ENCODE measurements around the gene PTK7.
"Not testable (repeated sequence)": the region's sequence is repeated elsewhere in the genome, so short reads cannot be mapped to it uniquely, and the experiment has no call there.

PTK7 gene

DNA sequence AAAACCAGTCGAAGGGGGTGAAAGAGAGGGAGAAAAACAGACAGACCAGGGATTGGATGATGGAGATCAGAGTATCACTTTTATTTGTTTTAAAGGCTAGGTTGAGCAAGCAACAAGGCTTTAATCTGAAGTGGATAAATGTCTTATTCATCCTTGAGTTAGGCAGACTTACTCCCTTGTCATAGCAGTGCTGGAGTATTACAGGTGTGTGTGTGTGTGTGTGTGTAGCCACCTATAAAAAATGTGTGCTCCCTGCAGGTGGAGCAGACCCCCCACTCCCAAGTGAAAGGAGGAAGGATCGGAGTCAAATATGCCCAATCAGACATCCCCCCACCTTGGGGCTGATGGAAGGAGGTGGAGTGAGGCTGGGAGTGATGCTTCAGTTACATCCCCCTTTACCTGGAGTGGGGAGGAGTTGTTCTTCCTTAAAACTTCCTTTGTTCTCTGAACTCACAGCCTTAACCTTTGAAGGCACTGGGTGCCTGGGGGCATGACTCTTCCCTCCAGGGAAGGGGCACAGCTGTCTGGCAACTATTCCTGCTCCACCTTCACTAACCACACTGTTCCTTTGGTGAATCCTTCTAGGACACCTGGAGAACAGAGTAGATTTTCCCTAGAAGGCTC is 27.3 kb downstream of the PTK7 start:
- DNase-seq (no peak), ATAC-seq (replicated peaks) (no peak)
- no peaks in the 10 kb centered on the region for H3K4me1 Mint-ChIP-seq
- no peaks in the 10 kb centered on the region for H3K9me3 Mint-ChIP-seq
- no peak overlapping the region for H3K4me3 Mint-ChIP-seq
- no peak overlapping the region for H3K27ac Mint-ChIP-seq
- H3K36me3 Mint-ChIP-seq = no peaks in the 10 kb centered on the region
- no peaks in the 10 kb centered on the region for H3K27me3 Mint-ChIP-seq

DNA sequence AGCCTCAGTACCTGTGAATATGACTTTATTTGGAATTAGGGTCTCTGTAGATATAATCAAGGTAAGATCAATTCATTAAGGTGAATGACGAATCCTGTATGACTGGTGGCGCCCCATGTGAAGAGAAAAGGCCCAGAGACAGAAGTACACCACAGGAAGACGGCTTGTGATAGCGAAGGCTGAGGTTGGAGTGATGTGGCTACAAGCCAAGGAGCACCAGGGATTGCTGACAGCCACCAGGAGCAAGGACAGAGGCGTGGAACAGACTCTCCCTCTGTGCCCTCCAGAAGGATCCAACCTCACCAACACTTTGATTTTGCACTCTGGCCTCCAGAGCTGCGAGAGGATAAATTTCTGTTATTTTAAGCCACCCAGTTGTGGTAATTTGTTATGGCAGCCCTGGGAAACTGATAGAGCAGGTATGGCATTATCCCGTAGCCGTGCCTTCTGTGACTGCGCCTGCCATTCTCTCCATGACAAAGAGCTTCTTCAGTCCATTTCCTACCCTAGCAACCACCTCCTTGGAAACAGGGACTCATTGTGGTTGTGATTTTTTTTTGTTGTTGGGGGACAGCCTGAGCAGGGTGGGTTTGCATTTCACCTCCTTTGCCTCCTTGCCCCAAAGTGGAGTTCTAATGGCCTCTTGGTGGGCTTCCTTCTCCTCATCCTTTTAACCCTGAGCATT is 29.6 kb downstream of the PTK7 start:
- ATAC-seq (replicated peaks) = no peak
- no peaks in the 10 kb centered on the region for H3K9me3 Mint-ChIP-seq
- no peak overlapping the region for H3K4me3 Mint-ChIP-seq
- H3K27me3 Mint-ChIP-seq = no peaks in the 10 kb centered on the region
- H3K36me3 Mint-ChIP-seq = no peaks in the 10 kb centered on the region
- H3K4me1 Mint-ChIP-seq = no peaks in the 10 kb centered on the region
- no peak overlapping the region for H3K27ac Mint-ChIP-seq
- DNase-seq = no peak

DNA sequence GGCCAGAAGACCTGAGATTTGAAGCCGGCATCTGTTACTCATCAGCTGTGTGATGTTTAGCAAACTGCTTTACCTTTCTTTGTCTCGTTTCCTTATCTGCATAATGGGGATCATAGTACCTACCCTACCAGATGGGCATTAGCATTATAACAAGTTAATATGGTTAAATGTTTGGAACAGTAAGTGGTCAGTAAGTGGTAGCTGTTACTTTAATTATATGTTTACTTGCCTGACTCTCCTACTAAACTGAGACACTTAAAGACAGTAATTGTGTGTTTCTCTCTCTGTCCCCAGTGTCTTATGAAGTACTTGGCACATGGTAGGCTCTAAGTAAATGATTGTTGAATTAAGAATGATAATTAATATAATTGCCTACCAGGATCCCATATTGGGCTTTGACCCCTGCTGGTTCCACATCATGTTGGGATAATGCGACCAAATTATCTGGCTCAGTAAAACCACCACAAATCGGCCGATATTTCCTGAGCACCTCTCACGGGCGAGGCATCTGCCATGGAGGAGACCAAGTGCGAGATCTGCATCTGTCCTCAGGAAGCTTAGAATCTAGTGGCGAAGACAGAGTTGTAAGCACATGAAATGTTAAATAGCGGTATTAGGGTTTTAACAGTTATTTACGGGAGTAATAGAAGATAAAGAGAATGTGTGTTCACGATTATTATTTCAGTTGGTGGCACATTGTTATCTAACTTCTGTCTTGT is 31.4 kb downstream of the PTK7 start:
- Mint-ChIP-seq H3K36me3 (no peaks in the 10 kb centered on the region), H3K9me3 (no peaks in the 10 kb centered on the region), H3K27ac (no peak overlapping the region), H3K4me3 (no peak overlapping the region), H3K4me1 (no peaks in the 10 kb centered on the region), H3K27me3 (no peaks in the 10 kb centered on the region)
- ATAC-seq (replicated peaks) = no peak
- DNase-seq = no peak

DNA sequence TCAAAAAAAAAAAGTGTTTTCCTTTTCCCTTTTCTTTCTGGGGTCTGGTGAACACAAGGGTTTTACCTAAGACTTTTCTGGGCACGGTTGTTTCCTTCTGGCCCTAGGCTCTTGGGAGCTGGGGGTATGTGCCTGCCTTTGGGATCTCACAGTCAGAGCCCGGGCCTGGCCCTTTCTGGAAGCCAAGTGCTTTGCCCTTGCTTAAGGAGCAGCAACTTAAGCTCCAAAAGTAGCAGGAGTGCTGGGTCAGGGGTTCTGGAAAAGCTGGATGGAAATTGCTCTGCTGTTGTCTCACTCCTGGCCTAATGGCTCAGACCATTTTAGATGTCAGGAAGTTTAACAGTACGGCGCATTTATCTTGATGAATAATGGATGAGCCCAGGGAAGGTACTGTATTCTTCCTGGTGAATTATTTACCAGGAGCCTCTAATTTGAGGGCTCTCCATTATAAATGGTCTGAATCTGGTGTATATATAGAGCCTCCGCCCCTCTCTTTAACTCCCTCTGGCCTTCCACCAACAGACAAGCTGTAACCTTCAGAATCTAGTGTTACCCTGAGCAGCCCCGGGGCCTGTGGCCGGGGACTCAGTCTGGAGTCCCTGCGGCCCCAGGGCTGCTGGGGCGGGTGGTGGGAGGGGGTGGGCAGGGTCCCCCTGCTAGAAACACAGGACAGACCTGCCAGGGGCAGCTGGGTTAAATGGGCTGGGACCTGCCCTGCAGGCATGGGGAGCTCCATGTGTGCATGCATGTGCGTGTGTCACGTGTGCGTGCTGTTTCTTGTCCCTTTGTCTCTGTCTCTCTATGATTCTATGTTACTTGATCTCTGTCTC is 37.5 kb downstream of the PTK7 start:
- no peak for ATAC-seq (replicated peaks)
- Mint-ChIP-seq H3K27ac (no peak overlapping the region), H3K4me3 (no peak overlapping the region), H3K9me3 (no peaks in the 10 kb centered on the region), H3K27me3 (no peaks in the 10 kb centered on the region), H3K36me3 (no peaks in the 10 kb centered on the region), H3K4me1 (no peaks in the 10 kb centered on the region)
- no peak for DNase-seq

DNA sequence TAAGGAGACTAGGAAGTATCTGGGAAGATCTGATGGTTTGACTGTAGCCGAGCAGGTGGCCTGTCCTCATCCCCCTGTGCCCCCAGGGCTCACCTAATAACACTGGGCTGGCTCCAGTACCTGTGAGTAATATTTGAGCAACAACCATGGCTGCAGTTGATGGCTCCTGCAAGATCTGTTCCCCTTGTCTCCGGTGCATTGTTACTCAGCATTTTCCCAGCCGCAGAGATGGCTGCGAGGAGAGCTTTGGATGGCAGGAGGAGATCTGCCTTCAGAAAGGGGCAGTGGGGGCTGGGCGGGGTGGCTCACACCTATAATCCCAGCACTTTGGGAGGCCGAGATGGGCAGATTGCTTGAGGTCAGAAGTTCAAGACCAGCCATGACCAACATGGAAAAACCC is 39.3 kb downstream of the PTK7 start:
- DNase-seq (no peak), ATAC-seq (replicated peaks) (no peak)
- H3K4me1 Mint-ChIP-seq = no peaks in the 10 kb centered on the region
- H3K27ac Mint-ChIP-seq = no peak overlapping the region
- no peak overlapping the region for H3K4me3 Mint-ChIP-seq
- no peaks in the 10 kb centered on the region for H3K9me3 Mint-ChIP-seq
- H3K36me3 Mint-ChIP-seq = no peaks in the 10 kb centered on the region
- H3K27me3 Mint-ChIP-seq = no peaks in the 10 kb centered on the region

DNA sequence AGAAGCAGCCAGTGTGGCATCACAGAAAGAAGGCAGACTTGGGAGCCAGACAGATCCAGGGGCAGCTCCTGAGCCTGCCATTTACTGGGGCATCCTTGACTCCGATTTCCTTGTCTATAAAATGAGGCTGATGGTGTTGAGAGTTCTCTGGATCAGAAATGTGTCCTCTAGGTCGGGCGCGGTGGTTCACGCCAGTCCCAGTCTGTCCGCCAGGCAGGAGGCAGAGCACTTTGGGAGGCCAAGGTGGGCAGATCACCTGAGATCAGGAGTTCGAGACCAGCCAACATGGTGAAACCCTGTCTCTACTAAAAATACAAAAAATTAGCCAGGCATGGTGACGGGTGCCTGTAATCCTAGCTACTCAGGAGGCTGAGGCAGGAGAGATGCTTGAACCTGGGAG is 41.4 kb downstream of the PTK7 start:
- not testable (repeated sequence) for H3K27ac Mint-ChIP-seq; H3K9me3 Mint-ChIP-seq; H3K4me3 Mint-ChIP-seq; H3K4me1 Mint-ChIP-seq; ATAC-seq (replicated peaks); H3K36me3 Mint-ChIP-seq; H3K27me3 Mint-ChIP-seq; DNase-seq

DNA sequence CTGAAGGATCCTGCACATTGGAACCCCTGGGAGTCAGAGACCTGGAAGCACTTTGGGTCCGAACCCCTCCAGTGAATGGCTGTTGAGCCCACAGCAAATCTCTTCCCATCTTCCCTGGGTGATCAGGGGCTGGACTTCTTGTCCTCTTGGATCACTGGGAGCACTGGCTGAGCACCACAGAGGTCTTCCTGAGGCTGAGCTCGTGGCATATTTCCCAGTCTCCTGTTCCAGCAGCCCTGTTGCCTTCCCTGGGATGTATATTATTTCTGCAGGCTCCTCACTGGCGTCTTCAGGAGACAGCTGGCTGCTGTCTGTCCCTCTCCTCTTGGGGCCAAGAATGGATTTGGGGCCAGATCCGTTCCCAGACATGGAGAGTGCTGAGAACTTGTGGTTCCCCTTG is 43.4 kb downstream of the PTK7 start:
- no peaks in the 10 kb centered on the region for H3K36me3 Mint-ChIP-seq
- H3K27me3 Mint-ChIP-seq = no peaks in the 10 kb centered on the region
- ATAC-seq (replicated peaks) (no peak), DNase-seq (no peak)
- H3K4me3 Mint-ChIP-seq = no peak overlapping the region
- peak overlapping the region; percentile 10 for H3K27ac Mint-ChIP-seq
- H3K4me1 Mint-ChIP-seq = no peaks in the 10 kb centered on the region
- H3K9me3 Mint-ChIP-seq = no peaks in the 10 kb centered on the region

DNA sequence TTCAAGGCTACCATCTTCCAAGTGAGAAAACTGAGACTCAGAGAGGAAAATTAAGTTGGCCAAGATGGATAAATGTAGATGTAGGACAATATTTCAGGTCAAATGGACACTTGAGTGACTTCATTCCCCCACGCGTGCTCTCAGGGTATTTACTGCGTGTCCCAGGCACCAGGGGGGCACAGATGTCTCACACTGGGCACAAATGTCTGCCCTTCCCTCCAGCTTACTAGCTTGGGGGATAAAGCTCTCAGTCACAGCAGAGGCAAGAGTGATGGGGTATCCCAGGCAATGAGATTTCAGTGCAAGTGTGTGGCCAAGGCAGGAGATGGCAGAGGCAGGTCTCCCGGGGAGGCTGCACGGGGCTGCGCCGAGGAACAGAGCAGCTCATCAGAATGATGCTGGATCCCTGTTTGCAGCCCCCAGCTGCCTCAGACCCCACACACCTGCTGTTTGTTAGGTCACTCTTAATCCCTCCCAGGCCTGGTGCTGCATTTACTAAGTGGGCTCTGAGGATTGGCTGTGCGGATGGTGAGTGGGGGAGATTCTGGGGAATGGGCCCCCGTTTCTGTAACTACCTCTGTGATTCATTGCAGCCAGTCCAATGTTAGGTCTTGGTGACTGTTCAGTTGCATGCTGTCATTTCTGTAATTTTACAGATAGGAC is 44.1 kb downstream of the PTK7 start:
- H3K4me1 Mint-ChIP-seq = no peaks in the 10 kb centered on the region
- no peak for ATAC-seq (replicated peaks)
- no peak overlapping the region for H3K4me3 Mint-ChIP-seq
- no peaks in the 10 kb centered on the region for H3K36me3 Mint-ChIP-seq
- H3K9me3 Mint-ChIP-seq = no peaks in the 10 kb centered on the region
- no peak for DNase-seq
- H3K27me3 Mint-ChIP-seq = no peaks in the 10 kb centered on the region
- no peak overlapping the region for H3K27ac Mint-ChIP-seq

DNA sequence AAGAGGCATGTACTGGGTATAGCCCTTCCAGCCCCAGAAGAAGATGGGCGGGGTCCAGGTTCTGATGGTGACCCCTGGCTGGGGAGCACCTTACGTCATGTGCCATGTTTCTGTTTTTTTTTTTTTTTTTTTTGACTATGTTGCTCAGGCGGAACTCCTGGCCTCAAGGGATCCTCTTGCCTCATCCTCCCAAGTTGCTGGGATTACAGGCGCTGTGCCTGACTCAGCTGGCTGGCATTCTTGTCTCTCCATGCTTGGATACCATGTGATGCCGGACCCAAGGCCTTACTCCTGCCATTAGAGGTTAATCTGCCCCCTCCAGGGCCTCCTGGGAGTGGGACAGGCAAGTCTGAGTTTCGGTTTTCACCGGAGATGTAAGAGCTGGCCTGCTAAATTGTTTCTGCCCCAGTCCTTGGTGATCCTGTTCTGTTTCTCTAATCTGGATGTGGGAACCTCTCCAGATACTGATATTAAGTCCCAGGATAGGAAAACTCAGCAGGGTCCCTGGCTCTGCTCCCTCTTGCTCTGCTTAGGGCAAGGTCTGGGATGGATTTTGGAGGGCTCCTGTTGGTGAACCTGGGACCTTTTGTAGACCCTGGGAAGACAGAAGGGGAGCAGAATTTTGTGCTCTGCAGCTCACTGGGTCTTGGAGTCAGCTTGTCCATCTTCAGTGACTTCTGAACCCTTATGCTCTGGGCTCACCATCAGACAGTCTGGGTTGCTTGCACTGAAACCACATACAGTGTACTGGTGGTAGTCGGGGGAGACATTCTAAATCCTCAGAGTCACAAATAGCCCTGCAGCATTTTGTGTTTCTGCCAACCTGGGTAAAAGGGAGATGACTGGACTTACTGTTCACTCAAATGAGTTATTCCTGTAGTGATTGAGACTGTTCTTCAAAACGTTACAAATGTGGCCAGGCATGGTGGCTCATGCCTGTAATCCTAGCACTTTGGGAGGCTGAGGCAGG is 45.1 kb downstream of the PTK7 start:
- no peaks in the 10 kb centered on the region for H3K36me3 Mint-ChIP-seq
- ATAC-seq (replicated peaks) (no peak), DNase-seq (no peak)
- H3K4me1 Mint-ChIP-seq = no peaks in the 10 kb centered on the region
- no peak overlapping the region for H3K27ac Mint-ChIP-seq
- no peaks in the 10 kb centered on the region for H3K9me3 Mint-ChIP-seq
- no peaks in the 10 kb centered on the region for H3K27me3 Mint-ChIP-seq
- H3K4me3 Mint-ChIP-seq = no peak overlapping the region

DNA sequence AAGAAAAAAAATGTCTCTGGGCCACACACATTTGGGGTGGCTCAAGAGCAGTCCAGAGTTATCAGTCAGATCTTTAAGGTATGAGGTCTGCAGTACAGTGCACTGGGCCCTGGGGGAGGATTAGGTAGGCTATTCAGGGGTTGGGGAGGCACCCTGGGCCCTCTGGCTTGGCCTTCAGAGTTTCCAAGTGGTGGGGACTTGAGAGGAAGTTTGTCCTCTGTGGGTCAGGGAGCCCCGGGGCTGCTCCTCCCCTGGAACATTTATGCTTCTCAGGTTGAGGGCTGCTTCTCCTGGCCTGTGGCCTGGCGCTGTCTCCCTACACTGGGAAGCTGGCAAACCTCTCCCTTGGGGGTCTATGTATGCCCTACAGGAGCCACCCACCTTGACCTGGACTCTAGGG is 46.0 kb downstream of the PTK7 start:
- no peak for ATAC-seq (replicated peaks)
- H3K36me3 Mint-ChIP-seq = no peaks in the 10 kb centered on the region

DNA sequence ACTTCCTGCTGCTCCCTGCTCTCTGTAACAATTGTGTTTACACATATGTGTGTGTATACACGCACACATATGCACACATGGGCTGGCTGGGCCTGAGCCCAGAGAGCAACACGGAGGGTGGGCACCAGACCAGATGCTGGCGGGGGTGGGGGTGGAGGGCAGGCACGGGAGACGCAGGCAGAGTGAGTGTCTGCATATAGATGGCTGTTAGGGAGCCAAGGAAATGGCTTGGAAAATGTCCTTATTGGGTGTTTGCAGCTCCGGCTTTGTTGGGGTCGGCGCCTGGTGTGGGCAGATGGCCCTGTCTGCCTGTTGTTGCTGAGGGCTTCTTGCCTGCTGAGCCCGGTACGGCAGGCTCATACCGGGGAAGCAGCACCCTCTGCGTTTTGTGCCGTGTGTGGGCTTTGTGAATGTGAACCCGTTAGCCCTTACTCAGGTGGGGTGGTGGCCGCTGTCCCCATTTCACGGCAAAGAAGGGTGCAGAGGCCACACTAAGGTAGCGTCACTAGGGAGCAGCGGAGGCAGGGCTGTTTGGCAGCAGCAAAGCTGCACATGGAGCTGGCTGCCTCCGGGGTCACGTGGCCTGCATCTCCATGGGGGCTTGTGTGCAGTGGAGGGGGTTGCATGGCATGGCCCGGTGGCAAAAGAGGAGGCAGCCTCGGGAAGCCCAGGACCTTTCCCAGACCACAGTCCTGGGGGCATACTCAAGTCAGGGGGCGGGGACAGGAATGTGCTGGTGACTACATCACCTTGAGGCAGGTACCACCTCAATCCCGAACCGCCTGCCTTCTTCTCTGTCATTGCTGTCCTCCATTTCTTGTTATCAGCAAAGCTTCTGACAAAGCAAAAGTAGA is 47.6 kb downstream of the PTK7 start:
- ATAC-seq (replicated peaks) = no peak
- H3K27ac Mint-ChIP-seq = no peak overlapping the region
- no peak overlapping the region for H3K4me3 Mint-ChIP-seq
- H3K27me3 Mint-ChIP-seq = no peaks in the 10 kb centered on the region
- no peak for DNase-seq
- no peaks in the 10 kb centered on the region for H3K4me1 Mint-ChIP-seq
- H3K36me3 Mint-ChIP-seq = no peaks in the 10 kb centered on the region
- no peaks in the 10 kb centered on the region for H3K9me3 Mint-ChIP-seq

More for the DNA sequence above, 46.0 kb downstream of the PTK7 start:
- Mint-ChIP-seq H3K27ac (no peak overlapping the region), H3K4me1 (no peaks in the 10 kb centered on the region), H3K27me3 (no peaks in the 10 kb centered on the region), H3K9me3 (no peaks in the 10 kb centered on the region), H3K4me3 (no peak overlapping the region)
- no peak for DNase-seq

DNA sequence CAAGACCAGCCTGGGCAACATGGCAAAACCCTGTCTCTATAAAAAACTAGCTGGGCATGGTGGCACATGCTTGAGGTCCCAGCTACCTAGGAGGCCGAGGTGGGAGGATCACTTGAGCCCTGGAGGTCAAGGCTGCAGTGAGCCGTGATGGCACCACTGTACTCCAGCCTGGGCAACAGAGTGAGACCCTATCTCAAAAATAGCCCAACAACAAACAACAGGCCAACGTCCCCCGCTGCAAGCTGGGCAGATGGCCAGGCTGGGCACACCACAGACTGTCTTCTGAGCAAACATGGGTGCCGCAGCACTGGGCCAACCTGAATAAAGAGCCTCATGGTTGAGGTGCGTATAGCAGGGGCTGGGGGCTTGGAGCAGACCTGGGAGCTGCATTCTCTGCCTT is 48.4 kb downstream of the PTK7 start:
- Mint-ChIP-seq H3K27ac (no peak overlapping the region), H3K36me3 (no peaks in the 10 kb centered on the region), H3K27me3 (no peaks in the 10 kb centered on the region), H3K4me1 (no peaks in the 10 kb centered on the region), H3K4me3 (no peak overlapping the region), H3K9me3 (no peaks in the 10 kb centered on the region)
- no peak for ATAC-seq (replicated peaks)
- DNase-seq = no peak

DNA sequence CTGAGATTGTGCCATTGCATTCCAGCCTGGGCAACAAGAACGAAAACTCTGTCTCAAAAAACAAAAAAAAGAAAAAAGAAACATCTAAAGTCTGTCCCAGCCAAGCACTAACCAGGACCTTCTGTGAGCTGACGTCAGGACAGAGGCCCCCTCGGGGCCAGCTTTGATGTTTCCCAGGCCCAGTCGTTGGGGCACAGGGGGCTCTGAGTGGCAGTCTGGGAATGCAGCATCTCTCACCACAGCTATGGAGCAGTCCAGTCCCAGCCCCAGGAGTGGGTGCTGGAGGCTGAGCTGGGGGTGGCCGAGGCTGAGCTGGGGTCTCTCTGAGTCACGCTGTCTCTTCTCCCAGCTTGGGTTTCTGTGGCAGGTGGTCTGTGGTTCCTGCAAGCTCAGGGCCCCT is 49.0 kb downstream of the PTK7 start:
- H3K4me1 Mint-ChIP-seq = no peaks in the 10 kb centered on the region
- no peaks in the 10 kb centered on the region for H3K27me3 Mint-ChIP-seq
- no peak overlapping the region for H3K27ac Mint-ChIP-seq
- no peaks in the 10 kb centered on the region for H3K9me3 Mint-ChIP-seq
- DNase-seq (no peak), ATAC-seq (replicated peaks) (no peak)
- H3K4me3 Mint-ChIP-seq = no peak overlapping the region
- no peaks in the 10 kb centered on the region for H3K36me3 Mint-ChIP-seq

Measured in stimulated activated naive B cell treated with anti-CD40 and anti-IgM and Interleukin-4, amounts not matched to agents 10 μg/mL and 1 μg/mL and 100 μg/mL, for 72 hours (primary cell).